Inferior parietal cortex (tissue), 1 donor: ENCODE data around the gene MCL1.

Source experiments
- DNase-seq: peaks from one replicate; pipeline ENCODE4 v3.0.0-alpha.2; 2016; ENCODE audit errors: extremely low spot score

MCL1 gene

GRCh38 chr1:150537732-150538684 is 41.4 kb downstream of the MCL1 start:
- DNase-seq: no peak

GRCh38 chr1:150536836-150537731 is 42.3 kb downstream of the MCL1 start:
- DNase-seq: no peak

GRCh38 chr1:150535511-150536287 is 43.7 kb downstream of the MCL1 start:
- DNase-seq: no peak

- no peak for DNase-seq
These were observed 45.4 kb downstream of the MCL1 start for GRCh38 chr1:150534002-150534401.

- DNase-seq: no peak
These were observed 46.5 kb downstream of the MCL1 start for GRCh38 chr1:150532860-150533259.

- DNase-seq: no peak
These were observed 48.8 kb downstream of the MCL1 start for GRCh38 chr1:150530491-150531159.

- DNase-seq: no peak
These were observed 50.4 kb downstream of the MCL1 start for GRCh38 chr1:150529017-150529416.

- no peak for DNase-seq
These were observed 51.2 kb downstream of the MCL1 start for GRCh38 chr1:150528196-150528595.

- no peak for DNase-seq
These were observed 54.1 kb downstream of the MCL1 start for GRCh38 chr1:150525348-150525747.
